GM12874 (cell line): Measurements from ENCODE around the gene GFY.

Experiments used
- TF ChIP-seq, protein P1 (sequence below): IDR thresholded peaks from 2 replicates; pipeline ENCODE4 v1.5.1; 2011; ENCODE audit warnings: low read depth, mild to moderate bottlenecking, control low read depth, low read length, moderate library complexity; ENCODE audit not compliant: insufficient read depth

GFY gene

DNA sequence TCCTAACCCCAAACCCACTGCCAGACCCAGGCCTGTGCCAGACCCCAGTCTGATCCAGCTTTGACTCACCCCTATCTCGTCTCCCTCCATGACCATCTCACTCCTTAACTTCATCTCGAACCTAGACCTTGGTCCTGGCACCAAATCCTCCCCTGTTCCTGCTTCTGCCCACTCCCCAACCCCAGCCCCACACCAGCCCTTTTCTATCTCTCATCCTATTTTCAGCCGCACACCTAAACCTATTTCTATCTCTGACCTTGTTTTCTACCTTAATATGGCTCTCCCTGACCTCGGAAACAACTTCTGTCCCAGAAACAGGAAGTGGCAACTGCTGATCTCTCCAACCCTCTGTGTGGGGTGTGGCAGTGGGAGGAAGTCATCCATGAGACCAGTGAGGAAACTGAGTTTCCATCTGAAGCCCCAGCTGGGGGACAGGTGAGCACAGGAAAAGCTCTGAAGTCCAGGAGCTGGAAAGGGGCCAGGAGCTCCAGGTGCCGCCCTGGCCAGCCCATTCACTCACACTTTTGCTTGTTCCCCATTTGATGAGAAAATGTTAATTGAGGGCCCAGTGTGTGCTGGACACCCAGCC lies 15.7 kb upstream of the GFY start:
- TF ChIP-seq, protein P1, sequence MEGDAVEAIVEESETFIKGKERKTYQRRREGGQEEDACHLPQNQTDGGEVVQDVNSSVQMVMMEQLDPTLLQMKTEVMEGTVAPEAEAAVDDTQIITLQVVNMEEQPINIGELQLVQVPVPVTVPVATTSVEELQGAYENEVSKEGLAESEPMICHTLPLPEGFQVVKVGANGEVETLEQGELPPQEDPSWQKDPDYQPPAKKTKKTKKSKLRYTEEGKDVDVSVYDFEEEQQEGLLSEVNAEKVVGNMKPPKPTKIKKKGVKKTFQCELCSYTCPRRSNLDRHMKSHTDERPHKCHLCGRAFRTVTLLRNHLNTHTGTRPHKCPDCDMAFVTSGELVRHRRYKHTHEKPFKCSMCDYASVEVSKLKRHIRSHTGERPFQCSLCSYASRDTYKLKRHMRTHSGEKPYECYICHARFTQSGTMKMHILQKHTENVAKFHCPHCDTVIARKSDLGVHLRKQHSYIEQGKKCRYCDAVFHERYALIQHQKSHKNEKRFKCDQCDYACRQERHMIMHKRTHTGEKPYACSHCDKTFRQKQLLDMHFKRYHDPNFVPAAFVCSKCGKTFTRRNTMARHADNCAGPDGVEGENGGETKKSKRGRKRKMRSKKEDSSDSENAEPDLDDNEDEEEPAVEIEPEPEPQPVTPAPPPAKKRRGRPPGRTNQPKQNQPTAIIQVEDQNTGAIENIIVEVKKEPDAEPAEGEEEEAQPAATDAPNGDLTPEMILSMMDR: no peak

DNA sequence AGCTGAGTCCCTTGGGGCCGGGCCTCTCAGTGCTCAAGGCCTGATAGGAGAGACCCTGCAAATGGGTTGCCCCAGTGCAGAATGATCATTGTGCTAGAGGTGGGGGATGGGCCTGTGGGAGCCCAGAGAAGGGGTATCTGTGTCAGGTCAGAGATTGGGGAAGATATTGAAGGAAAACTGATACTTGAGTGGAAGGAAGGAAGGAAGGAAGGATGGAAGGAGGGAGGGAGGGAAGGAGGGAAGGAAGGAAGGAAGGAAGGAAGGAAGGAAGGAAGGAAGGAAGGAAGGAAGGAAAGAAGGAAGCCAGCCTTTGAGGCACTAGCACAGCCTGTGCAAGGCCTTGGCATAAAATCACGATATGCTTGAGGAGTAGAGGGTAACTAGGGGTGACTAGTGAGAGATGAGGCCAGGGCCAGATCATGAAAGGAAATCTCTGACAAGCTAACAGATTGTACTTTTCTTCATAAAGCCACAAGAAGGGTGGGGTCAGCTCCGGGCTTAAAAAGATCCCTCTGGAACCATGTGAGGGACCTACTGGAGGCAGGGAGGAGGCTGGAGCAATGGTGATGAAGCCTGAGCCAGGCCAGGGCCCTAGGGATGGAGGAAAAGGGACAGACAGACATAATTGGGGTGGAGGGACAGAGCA lies 13.4 kb upstream of the GFY start:
- TF ChIP-seq, protein P1: no peak

DNA sequence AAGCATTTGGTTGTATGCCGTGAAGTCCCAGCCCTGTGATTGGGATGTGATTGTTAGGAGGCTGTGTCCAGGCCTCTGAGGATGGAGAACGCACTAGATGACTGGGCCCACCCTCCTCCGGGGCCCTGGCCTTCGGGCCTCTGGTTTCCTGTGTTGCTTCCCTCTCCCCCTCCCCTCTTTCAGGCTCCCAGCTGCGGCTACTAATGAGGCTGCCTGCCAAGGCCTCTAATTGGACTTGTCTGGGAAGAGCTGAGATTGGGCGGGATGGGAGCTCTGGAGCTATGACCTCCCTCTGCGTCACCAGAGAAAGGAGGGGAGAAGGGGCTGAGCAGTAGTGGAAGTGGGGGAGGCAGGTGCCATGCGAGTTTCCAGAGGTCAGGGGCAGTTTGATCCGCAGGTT lies 11.8 kb upstream of the GFY start:
- TF ChIP-seq, protein P1: no peak

DNA sequence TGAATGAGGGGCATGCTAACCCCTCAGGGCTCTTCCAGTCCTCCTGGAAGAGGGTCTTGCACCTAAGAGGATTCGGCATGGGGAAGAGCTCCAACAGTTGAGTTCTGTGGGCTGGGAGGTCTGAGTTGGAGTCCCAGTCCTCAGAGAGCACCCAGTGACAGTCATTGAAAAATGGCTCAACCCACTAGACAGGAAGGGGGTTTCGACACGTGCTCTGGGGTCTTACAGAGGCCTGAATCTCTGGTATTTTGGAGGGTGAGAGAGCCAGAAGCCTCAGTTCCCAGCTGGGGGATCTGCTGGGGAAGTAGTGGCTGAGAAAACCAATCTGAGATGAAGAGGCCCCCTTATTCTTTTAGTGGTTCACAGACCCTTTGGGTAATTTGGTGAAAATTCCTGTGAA lies 10.9 kb upstream of the GFY start:
- TF ChIP-seq, protein P1: no peak

DNA sequence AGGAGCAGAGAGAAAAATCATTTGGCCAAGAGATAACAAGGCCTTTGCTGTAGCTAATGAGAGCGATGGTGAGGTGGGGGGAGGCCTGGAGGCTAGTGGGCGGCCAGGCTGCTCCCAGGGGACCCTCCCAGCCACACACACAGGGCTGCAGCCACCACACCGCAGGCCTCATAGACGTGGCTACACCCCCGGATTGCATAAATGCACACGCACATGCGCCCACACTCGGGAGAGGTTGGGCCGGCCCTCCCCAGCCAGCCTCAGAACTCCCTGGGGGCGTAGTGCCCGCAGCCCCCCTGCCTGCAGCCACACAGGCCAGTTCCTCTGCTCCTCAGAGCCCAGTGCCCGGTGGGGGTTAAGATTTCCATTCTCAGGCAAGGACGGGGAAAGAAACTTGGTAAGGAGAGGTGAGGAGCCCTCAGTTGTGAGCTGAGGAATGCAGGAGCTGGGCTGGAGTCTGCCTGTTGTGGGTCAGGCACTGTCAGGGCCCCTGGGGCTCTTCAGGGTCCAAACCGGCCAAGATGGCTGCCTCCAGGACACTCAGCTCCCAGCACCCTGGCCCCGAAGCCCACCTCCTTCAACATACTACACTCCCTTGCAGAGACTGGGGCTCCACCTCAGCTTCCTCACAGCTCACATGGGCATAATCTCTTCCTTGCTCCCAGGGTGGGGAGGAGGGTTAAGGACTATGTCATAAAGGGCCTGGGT lies 9.9 kb upstream of the GFY start:
- TF ChIP-seq, protein P1: no peak

DNA sequence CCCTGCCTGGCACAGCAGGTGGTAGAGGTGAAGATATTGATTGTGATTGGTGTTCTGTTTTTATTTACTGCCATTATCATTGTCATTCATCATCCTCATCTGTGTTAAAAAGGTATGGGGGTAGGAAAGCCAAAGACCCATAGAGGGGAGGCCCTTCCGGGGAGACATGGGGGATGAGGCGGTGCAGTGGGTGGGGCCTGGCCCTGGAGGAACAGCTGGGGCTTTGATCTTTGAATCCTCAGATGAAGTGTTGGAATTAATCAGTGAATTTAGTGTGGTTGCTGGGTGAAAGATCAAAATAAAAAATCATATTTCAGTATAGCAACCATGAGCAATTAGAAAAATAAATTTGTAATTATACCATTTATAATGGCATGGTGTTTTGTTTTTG lies 9.4 kb upstream of the GFY start:
- TF ChIP-seq, protein P1: no peak

DNA sequence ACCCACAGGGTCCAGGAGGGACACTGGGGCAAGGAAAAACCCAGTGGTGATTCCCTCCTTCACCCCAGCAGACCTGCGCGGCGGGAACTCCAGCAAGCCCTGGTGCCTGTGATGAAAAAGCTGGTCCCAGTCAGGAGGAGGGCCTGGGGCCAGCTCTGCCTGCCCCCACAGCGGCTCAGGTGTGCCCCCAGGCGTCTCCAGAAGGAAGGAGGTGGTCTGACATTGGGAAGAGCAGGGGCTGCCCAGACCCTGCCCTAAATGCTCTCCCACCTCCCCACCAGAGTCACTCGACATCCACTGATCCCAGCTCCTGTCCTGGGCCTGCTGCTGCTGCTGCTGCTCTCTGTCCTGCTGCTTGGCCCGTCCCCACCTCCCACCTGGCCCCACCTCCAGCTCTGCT lies 8.1 kb upstream of the GFY start:
- TF ChIP-seq, protein P1: no peak
